Astrocyte of the spinal cord (primary cell): ENCODE results near the gene ANGPTL5.
"Not testable (repeated sequence)": the region's sequence is repeated elsewhere in the genome, so short reads cannot be mapped to it uniquely, and the experiment has no call there.

Experiments
- DNase-seq: peaks from one replicate; pipeline ENCODE4 v3.0.0; 2011; ENCODE audit warnings: low read depth, low spot score
- H3K4me3 ChIP-seq: 2 replicates; pipeline ENCODE4 v1.5.1; 2011; ENCODE audit warnings: low read depth, mild to moderate bottlenecking, low read length, moderate library complexity
- CTCF ChIP-seq: IDR thresholded peaks from 2 replicates; pipeline ENCODE4 v1.5.1; 2012; ENCODE audit warnings: low read depth, mild to moderate bottlenecking, low read length, inconsistent platforms
- in situ Hi-C: cut with HindIII; loops from 2 replicates; pipeline ENCODE4 v1.10.0; 2017; ENCODE audit warnings: low sequenced_read_pairs

The ANGPTL5 gene

GRCh38 chr11:101916422-101916821, at the start of gene ANGPTL5:
TSS of gene ANGPTL5 (minus strand) at chr11:101916522. CDS start at chr11:101907909, 8,613 bp downstream.
- no peak for TF ChIP-seq CTCF
- peak within 1 kb of the TSS; percentile 77 for H3K4me3 ChIP-seq
- in situ Hi-C loops = no loop called here
- no peak for DNase-seq

- DNase-seq, in situ Hi-C loops, H3K4me3 ChIP-seq: not testable (repeated sequence)
Observed at GRCh38 chr11:101964200-101964599, 47.9 kb upstream of the ANGPTL5 start.

- TF ChIP-seq CTCF = no peak
- no peak for DNase-seq
- in situ Hi-C loops = no loop called here
- H3K4me3 ChIP-seq = no peak overlapping the region
Observed at GRCh38 chr11:101960231-101960630, 43.9 kb upstream of the ANGPTL5 start.

- H3K4me3 ChIP-seq = no peak overlapping the region
- no peak for TF ChIP-seq CTCF
- DNase-seq = no peak
- in situ Hi-C loops = no loop called here
Observed at GRCh38 chr11:101955701-101956100, 39.4 kb upstream of the ANGPTL5 start.

GRCh38 chr11:101955278-101955677, 39.0 kb upstream of the ANGPTL5 start:
- no peak for DNase-seq
- TF ChIP-seq CTCF = no peak
- H3K4me3 ChIP-seq = no peak overlapping the region
- in situ Hi-C loops = no loop called here

- TF ChIP-seq CTCF = no peak
- no peak overlapping the region for H3K4me3 ChIP-seq
- DNase-seq = no peak
- in situ Hi-C loops = no loop called here
Observed at GRCh38 chr11:101949680-101950220, 33.4 kb upstream of the ANGPTL5 start.

- in situ Hi-C loops = no loop called here
- H3K4me3 ChIP-seq = no peak overlapping the region
- no peak for DNase-seq
- TF ChIP-seq CTCF = no peak
Observed at GRCh38 chr11:101945448-101945847, 29.1 kb upstream of the ANGPTL5 start.
